AG20443 (cell line): Measurements from ENCODE around the gene SKI.

Experiments
- DNase-seq: peaks from one replicate; pipeline ENCODE4 v3.0.0; 2012; ENCODE audit warnings: low spot score, mixed read lengths

The SKI gene

DNA sequence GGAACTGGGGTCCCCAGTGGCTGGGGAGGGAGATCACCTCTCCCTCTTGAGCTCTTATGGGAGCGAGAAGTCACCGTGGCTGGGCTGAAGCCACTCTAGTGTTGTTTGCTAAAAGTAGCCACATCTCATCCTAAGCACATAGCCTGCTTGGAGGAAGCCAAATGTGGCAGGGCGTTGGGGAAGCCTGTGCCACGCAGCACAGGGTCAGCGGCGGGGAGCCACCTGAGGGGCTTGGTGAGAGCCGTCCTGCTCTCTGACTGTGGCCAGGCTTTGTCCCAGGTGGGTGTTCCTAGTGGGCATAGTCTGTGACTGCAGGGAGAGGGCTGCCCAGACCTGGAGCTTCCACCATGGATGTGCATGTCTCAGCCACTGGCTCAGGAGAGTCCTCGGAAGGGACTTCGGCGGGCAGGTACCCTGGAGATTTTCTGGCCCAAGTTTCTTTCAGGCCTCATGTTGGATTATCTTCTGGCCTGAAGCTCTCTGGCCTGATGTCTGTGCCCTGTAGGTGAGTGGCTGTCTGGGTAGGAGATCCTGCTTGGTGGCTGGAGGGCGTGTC, 124.3 kb downstream of the SKI start:
- DNase-seq, result no peak

DNA sequence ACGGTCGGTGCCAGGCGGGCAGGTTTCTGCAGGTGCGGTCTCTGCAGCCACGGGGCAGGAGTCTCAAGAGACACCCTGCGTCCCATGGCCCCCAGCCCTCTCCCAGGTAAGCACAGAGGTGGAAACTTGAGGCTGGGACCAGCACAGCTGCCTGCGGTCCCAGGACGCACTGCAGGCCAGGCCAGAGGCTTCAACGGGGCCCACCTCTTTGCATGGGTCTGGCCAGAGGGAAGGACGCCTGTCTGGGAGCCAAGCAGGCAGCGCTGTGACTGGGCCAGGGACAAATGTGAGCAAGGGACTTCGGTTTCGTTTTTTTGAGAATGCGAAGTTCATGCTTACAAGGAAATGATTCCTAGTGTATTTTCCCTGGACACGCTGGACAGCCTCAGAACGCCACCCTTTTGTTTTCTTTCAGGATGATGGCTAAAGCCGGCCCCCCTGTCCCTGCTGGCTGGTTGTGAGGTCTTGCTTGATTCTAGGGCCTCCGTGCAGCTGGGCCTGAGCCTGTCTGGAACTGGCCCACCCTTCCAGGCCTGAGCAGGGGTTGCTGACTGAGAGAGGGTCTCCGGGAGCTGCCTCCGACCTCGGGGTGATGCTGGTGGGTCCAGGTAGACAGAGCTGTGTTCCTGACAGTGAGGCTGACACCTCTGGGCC, 124.9 kb downstream of the SKI start:
- no peak for DNase-seq

DNA sequence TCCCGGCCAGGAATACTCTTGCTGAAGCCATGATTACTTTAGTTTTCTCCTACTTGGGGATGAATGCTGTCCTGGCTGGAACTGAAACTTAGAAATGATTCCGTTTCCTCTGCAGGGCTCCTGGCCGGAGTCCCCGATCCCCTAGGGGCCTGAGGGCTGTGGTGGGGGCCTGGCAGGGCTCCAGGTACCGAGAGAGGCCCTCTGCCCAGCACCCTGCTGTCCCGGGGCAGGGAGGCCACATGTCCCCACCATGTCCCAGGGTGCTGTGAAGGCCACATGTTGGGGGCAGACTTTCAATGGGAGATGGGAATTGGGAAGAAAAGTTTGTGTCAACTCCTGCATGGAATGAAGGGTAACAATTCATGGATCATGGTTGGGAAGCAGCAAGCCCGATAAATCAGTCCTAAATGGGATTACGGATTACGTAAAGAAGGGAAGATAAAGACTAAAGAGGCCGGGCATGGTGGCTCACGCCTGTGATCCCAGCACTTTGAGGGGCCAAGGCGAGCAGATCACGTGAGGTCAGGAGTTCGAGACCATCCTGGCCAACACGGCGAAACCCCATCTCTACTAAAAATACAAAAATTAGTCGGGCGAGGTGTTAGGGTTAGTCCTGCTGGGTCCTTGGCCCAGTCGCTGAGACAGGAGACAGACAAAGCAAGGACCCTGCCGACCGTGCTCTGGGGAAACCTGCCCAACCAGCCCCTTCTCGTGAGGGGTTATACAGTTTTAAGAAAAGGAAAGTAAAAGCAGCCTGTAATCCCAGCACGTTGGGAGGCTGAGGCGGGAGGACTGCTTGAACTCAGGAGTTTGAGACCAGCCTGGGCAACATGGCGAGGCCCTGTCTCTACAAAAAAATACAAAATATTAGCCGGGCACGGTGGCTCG, 125.7 kb downstream of the SKI start:
- DNase-seq, result no peak

DNA sequence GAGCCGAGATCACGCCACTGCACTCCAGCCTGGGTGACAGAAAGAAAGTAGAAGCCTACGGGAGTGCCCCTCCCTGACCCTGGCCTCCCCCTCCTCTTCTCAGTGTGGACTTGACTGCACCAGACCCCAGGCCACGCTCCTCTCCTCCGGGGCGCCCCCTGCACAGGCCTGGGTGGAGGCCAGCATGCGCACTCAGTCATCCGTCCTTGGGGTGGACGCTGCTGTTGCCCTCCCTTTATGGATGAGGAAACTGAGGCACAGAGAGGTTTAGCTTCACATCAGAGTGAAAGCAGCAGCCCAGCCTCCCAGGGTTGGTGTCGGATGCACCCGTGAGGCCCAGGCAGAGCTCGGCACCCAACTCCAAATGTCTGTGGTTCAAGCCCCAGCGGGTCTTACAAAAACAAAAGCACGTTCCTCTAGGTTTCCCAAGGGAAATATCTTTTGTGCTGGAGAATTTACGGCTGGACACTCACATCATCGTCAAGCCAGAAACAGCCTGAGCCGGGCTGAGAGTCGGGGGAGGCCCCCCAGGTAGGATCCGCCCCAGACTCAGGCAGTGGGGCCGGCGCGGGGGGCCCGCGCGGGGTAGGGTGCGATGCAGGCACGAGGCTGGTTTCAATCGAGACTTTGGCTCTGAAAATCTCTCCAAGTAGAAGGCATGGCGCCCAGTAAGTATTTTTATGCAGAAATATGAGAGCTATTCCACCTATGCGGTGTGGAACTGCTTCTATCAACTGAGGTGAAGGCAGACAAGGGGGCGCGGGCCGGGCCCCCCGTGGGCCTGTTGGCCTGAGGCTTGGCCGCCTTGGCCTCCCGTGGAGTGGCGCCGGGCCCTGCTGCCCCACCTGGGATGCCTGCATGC, 126.6 kb downstream of the SKI start:
- no peak for DNase-seq

DNA sequence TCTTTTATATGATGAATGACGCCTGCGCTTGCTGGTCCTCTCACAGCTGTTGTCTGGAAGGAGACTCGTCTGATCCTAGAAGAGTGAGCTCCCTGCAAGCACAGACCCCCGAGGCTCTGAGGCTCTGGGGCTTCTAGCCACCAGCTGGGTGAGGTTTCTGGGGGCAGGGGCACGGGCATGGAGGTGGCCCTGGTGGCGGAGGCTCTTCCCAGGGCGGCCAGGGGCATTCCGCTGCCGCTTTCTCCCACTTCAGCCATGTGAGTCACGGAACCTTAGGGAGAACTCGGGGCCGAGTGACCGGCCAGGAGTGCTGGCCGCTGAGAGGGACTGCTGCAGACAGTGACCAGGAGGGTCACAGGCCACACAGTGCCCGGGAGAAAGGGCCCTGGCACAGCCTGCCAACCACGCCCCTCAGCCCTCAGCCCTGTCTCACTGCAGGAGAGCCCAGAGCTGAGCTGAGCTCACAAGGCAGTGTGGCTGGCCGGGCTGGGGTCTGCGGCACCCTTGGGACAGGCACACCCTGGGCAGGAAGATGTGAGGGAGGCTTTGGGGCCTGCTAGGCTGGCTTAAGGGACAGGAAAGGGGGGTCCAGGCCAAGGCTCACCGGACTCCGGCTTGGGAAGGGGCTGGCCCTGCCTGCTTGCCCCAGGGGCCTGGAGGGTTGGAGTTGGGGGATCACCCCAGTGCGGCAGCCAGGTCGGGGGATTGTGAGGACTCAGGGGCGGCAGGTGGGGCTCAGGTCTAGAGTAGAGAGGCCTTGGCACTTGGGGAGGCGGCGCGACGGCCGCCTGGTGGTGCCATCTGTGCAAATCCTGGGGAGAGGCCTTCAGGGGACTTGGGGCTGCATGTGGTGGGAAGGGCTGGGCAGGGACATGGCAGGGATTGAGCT, 127.5 kb downstream of the SKI start:
- no peak for DNase-seq

DNA sequence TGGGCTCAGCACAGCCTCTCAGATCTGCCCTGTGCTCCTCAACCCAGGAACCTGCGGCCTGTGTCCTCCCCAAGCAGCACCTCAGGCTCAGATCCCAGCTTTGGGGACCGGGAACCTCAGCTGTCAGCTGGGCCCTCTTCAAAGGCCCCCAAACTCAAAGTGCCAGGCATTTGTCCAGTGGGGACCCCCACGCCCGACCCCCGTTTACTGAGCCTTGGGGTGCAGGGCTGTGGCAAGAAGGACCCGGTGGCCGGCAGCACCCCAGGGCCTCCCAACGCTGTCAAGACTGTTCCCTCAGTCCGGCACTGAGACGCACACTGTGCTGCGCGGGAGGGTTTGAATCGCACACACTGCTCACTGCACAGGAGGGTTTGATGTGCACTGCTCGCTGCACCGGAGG, 128.3 kb downstream of the SKI start:
- DNase-seq, result no peak

DNA sequence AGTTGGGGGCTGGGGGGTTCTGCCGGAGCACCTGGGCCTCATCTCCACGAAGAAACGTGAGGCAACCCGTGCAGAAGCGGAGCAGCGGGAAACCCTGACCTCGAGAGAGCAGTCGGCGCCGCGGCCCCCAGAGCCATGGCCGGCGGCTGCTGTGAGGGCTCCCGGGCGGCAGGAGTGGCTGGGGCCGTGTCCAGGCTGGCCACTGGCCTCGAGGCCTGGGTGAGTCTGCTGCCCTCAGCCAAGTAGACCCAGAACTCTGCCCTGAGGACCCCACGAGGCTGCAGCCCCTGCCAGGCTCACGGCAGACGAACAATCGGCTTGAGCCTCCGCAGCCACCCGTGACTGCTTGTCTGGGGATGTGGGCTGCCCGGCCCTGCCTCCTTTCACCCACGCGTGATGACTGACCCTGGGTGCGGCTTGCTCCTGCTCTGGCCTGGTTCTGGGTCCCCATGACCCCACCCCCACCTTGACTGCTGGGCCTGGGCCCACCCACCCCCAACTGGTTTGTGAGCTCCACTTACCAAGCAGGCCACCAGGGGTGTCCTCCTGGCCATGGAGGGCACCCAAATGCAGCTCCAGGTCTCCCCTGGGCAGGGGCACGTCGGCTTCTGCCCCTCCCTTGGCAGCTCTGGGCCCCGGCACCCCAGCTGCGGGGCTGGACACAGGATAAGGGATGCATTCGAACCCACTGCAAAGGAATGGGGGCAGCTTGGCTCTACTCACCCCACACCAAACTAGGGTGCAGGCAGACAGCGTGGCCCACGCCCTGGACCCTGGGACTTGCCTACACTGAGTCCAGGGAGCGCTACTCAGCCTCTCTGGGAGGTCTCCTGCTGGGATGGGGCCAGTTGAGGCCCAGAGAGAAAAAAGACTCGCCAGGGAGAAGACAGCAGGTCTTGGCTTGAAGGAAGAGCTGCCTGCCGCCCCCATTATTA, 129.1 kb downstream of the SKI start:
- DNase-seq, result no peak

DNA sequence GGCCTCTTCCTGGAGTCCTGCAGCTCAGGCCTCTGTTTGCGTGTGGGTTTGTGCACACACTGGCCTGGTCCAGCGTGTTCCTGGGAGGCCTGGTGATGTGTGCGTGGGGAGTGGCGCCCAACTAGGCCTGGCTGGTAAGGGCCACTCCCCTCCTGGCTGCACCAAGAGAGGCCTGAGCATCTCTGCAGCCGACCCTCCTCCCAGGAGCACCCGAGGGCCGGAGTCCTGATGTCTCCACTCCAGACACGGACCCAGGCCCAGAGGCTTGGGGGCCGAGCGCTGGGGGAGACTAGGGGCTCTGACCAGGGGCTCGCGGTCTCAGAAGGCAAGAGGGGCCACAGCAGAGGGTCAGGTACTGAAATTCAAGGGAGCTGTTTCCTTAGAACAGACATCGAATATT, 130.0 kb downstream of the SKI start:
- DNase-seq, result no peak

DNA sequence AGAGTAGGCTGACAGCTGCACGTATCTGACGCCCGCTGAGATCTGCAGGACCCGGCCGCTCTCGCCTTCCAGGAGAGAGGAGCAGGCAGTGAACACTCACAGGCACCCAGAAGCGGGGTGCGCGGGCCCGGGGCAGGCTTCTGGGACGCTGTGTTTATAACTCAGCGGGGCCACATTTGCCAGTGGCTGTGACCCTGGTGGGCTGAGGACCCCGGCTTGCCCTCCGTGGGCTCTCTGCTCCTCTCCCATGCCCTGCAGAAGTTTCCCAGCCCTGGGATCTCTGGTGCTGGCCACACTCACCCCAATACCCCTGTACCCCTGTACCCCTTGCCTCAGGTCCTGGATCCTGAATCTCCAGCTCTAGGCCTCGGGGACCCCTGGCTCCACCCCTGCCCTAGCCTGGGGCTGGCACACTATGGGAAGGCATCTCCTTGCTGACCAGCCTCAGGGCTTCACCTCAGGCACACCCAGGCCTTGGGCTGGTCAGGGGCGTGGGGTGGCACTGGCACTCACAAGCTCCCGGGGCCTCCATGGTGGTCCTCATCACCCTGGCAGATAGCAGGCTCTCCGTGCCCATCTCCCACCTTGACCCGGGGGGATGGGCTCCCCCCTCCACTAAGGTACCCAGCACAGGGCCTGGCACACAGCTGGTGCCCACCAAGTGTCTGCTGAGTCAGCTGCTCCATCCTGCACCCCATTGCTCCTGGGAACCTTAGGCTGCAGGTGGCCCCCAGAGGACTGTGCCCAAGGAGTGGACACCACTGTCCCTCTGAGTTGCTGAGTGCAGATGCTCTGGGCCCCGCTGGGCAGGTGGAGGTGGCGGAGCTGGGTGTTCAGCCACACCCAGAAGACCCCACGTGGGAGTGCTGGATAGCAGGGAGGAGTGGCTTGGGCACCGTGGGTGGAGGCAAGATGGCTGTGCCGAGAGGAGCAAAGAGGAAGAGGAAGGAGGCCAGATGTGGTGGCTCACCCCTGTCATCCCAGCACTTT, 130.8 kb downstream of the SKI start:
- no peak for DNase-seq
